Activated CD4-positive, alpha-beta T cell treated with anti-CD3 and anti-CD28 coated beads, Interleukin-2, amount 10 ng/mL, durations not matched to agents 7 days and 5 days (primary cell): ENCODE results near the gene DHX30. TPM values are rescaled to one million over a fixed set of nuclear protein-coding genes. Genes with fewer than 3 reads are reported as not detected.

Source experiments
- CTCF ChIA-PET: fragments of 350-600 bp; sonication (Branson Sonifier 250); formaldehyde crosslinking; loops from one replicate; lab custom pipeline; 2021; ENCODE audit warnings: antibody characterized with exemption; lab: Charles Lee
- POLR2A ChIA-PET: fragments of 350-600 bp; sonication (Branson Sonifier 250); formaldehyde crosslinking; loops from one replicate; lab custom pipeline; 2021; ENCODE audit warnings: antibody characterized with exemption; lab: Charles Lee
- DNase-seq: peaks from one replicate; pipeline ENCODE4 v3.0.0-alpha.2; 2020
- H3K27ac Mint-ChIP-seq: one replicate; pipeline ENCODE4 v1.8.0; 2021; ENCODE audit warnings: mild to moderate bottlenecking, moderate library complexity, mixed read lengths
- H3K27me3 Mint-ChIP-seq: one replicate; pipeline ENCODE4 v1.8.0; 2021; ENCODE audit warnings: mixed read lengths
- H3K36me3 Mint-ChIP-seq: one replicate; pipeline ENCODE4 v1.8.0; 2021; ENCODE audit warnings: low read depth, mixed read lengths
- H3K4me1 Mint-ChIP-seq: one replicate; pipeline ENCODE4 v1.8.0; 2021; ENCODE audit warnings: mixed read lengths
- H3K4me3 Mint-ChIP-seq: one replicate; pipeline ENCODE4 v1.8.0; 2021; ENCODE audit warnings: mild to moderate bottlenecking, moderate library complexity, mixed read lengths
- H3K9me3 Mint-ChIP-seq: one replicate; pipeline ENCODE4 v1.8.0; 2021; ENCODE audit warnings: mixed read lengths
- total RNA-seq, 2 experiments: library from RNA; stranded (reverse); gene quantifications; one replicate each; pipeline ENCODE4 v1.2.3, GENCODE V29; 2021

Gene DHX30
- total RNA-seq, 2 experiments from 2014 or later: 73.2 to 77.8 TPM

- H3K27me3 Mint-ChIP-seq: no peaks in the 10 kb centered on the region
- DNase-seq: no peak
- no peaks in the 10 kb centered on the region for H3K4me1 Mint-ChIP-seq
- POLR2A ChIA-PET: no interaction called here
- peak overlapping the region; percentile 80 for H3K27ac Mint-ChIP-seq
- no peaks in the 10 kb centered on the region for H3K9me3 Mint-ChIP-seq
- no peak overlapping the region for H3K4me3 Mint-ChIP-seq
- H3K36me3 Mint-ChIP-seq: peaks cover 26% of the 10 kb centered on the region
- CTCF ChIA-PET: interaction anchor here (1.7 kb wide), 1 partner anchor 12 kb away, joined by 3 read pairs; no protein-coding TSS in a partner anchor
Observed at GRCh38 chr3:47849699-47850563, 47.0 kb downstream of the DHX30 start.

DNA sequence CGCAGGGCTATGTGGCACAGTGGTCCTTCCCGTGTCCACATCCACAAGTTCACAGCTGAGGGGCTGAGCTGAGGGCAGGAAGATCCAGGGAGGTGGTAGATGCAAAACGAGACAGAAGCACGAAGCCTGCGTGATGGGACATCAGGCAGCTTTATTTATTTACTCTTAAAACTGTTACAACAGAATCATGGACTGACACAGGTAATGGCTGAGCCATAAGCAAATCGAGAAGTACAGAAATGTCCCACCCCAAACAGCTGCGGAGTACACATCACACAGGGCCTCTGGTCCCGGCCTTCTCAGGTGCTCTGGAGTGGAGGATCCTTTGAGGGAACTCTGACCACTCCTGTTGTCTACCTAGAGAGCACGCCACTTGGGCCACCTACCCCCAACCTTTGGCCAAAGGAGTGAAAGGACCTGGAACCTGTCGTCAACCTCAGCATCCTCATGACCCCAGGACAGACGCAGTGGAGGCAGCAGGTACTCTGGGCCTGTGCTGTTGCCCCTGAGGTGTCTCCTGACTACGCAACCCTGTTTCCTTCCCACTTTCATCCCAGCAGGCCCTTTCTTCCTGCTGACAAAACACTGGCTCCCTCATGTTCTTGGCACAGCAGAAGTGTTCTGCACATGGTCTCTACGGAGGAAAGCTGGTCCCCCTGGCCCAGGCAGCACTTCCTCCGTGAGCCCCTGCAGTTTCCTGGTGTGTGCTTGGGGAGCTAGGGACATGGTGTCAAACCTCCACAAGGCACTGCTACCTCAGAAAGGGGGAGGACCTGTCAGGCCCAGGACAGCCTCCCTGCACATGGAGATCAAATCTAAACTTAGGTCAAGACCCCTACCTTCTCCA is 47.8 kb downstream of the DHX30 start:
- no peak for DNase-seq
- peak overlapping the region; percentile 80 for H3K27ac Mint-ChIP-seq
- H3K27me3 Mint-ChIP-seq: no peaks in the 10 kb centered on the region
- ChIA-PET POLR2A (no interaction called here), CTCF (interaction anchor here (1.7 kb wide), 1 partner anchor 13 kb away, joined by 3 read pairs; no protein-coding TSS in a partner anchor)
- H3K36me3 Mint-ChIP-seq: peaks cover 22% of the 10 kb centered on the region
- no peaks in the 10 kb centered on the region for H3K9me3 Mint-ChIP-seq
- H3K4me1 Mint-ChIP-seq: no peaks in the 10 kb centered on the region
- H3K4me3 Mint-ChIP-seq: no peak overlapping the region

DNA sequence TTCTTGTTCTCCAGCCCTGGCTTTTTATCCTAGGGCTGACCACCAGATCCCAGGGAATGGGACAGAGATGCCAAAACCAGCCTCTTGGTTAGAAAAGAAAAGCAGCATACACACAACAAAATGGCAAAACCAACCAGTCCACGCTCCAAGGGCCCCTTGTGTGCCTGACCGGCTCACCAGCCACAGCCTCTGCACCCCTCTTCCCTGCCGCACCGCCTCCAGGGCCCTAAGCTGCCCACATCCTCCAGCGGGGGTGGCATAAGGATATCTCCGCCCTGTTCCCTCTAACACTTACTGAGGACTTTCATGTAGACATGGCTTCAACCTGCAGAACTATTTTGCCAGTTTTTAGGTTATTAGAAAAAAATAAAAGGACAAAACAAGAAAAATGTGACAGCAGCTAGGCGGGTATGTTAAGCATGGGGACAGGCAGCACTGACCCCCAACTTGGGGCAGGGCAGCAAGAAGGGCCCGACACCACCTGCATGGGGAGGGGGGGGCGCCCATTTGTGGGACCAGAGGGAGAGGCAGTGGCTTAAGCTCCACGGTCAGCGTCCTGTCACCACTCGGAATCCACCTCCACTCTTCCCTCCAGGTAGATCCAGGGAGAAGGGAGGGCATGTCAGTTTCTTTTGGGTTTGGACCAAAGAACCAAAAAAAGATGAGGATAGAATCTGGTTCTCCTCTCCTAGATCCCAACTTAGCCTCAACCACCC is 49.1 kb downstream of the DHX30 start:
- H3K4me1 Mint-ChIP-seq: no peaks in the 10 kb centered on the region
- H3K9me3 Mint-ChIP-seq: no peaks in the 10 kb centered on the region
- H3K36me3 Mint-ChIP-seq: peaks cover 19% of the 10 kb centered on the region
- peak overlapping the region; percentile 19 for H3K27ac Mint-ChIP-seq
- ChIA-PET POLR2A (no interaction called here), CTCF (interaction anchor here (0.6 kb wide), 1 partner anchor 42 kb away, joined by 3 read pairs; no protein-coding TSS in a partner anchor)
- no peaks in the 10 kb centered on the region for H3K27me3 Mint-ChIP-seq
- no peak overlapping the region for H3K4me3 Mint-ChIP-seq
- DNase-seq: no peak

- H3K36me3 Mint-ChIP-seq: peaks cover 16% of the 10 kb centered on the region
- no peaks in the 10 kb centered on the region for H3K9me3 Mint-ChIP-seq
- no peak for DNase-seq
- no peaks in the 10 kb centered on the region for H3K27me3 Mint-ChIP-seq
- ChIA-PET CTCF (interaction anchor here (0.6 kb wide), 1 partner anchor 41 kb away, joined by 3 read pairs; no protein-coding TSS in a partner anchor), POLR2A (no interaction called here)
- H3K4me3 Mint-ChIP-seq: no peak overlapping the region
- no peaks in the 10 kb centered on the region for H3K4me1 Mint-ChIP-seq
- peak overlapping the region; percentile 13 for H3K27ac Mint-ChIP-seq
Observed at GRCh38 chr3:47852604-47853602, 50.0 kb downstream of the DHX30 start.

DNA sequence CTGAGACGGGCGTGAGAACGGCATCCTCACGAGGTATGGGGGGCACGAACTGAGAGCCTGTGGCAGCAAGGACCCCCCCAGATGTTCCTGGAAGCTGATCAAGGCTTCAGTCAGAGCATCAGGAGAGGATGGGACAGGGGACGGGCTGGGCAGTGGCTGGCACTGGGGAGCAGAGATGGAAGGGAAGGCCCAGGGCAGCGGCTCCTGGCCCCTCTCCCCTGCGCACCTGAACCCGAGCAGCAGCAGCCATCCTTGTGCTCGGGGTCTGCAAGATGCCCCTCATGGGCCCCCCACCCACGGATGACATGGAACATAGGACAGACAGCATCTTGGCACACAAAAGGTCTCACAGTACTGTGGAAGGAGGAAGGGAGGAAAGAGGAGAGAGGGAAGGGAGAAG is 51.3 kb downstream of the DHX30 start:
- H3K9me3 Mint-ChIP-seq: no peaks in the 10 kb centered on the region
- POLR2A ChIA-PET: no interaction called here
- no peak overlapping the region for H3K27ac Mint-ChIP-seq
- no peak for DNase-seq
- CTCF ChIA-PET: interaction anchor here (0.6 to 1.1 kb wide), 3 partner anchors 12 to 393 kb away, joined by 3 read pairs; no protein-coding TSS in a partner anchor
- no peak overlapping the region for H3K4me3 Mint-ChIP-seq
- peaks cover 10% of the 10 kb centered on the region for H3K36me3 Mint-ChIP-seq
- H3K27me3 Mint-ChIP-seq: no peaks in the 10 kb centered on the region
- H3K4me1 Mint-ChIP-seq: no peaks in the 10 kb centered on the region

GRCh38 chr3:47854720-47855455 is 52.0 kb downstream of the DHX30 start:
- no peak overlapping the region for H3K4me3 Mint-ChIP-seq
- CTCF ChIA-PET: interaction anchor here (0.6 to 1.1 kb wide), 2 partner anchors 12 to 100 kb away, joined by 3 read pairs; no protein-coding TSS in a partner anchor
- POLR2A ChIA-PET: no interaction called here
- DNase-seq: no peak
- H3K4me1 Mint-ChIP-seq: no peaks in the 10 kb centered on the region
- no peak overlapping the region for H3K27ac Mint-ChIP-seq
- H3K27me3 Mint-ChIP-seq: no peaks in the 10 kb centered on the region
- peaks cover 10% of the 10 kb centered on the region for H3K36me3 Mint-ChIP-seq
- H3K9me3 Mint-ChIP-seq: no peaks in the 10 kb centered on the region

- Mint-ChIP-seq H3K4me3 (no peak overlapping the region), H3K27ac (no peak overlapping the region), H3K36me3 (peaks cover 6% of the 10 kb centered on the region), H3K9me3 (no peaks in the 10 kb centered on the region), H3K27me3 (no peaks in the 10 kb centered on the region), H3K4me1 (no peaks in the 10 kb centered on the region)
- ChIA-PET POLR2A (no interaction called here), CTCF (no interaction called here)
- no peak for DNase-seq
Observed at GRCh38 chr3:47855461-47856383, 52.8 kb downstream of the DHX30 start.

GRCh38 chr3:47856669-47857068 is 53.7 kb downstream of the DHX30 start:
- Mint-ChIP-seq H3K4me3 (no peak overlapping the region), H3K36me3 (peaks cover 6% of the 10 kb centered on the region), H3K27me3 (no peaks in the 10 kb centered on the region), H3K4me1 (no peaks in the 10 kb centered on the region), H3K9me3 (no peaks in the 10 kb centered on the region), H3K27ac (no peak overlapping the region)
- ChIA-PET POLR2A (no interaction called here), CTCF (interaction anchor here (1.1 kb wide), 1 partner anchor 323 kb away, joined by 3 read pairs; no protein-coding TSS in a partner anchor)
- DNase-seq: no peak

GRCh38 chr3:47857151-47857550 is 54.2 kb downstream of the DHX30 start:
- no peak for DNase-seq
- Mint-ChIP-seq H3K27ac (no peak overlapping the region), H3K4me1 (no peaks in the 10 kb centered on the region), H3K36me3 (peaks cover 6% of the 10 kb centered on the region), H3K4me3 (no peak overlapping the region), H3K27me3 (no peaks in the 10 kb centered on the region), H3K9me3 (no peaks in the 10 kb centered on the region)
- CTCF ChIA-PET: interaction anchor here (1.1 kb wide), 1 partner anchor 323 kb away, joined by 3 read pairs; no protein-coding TSS in a partner anchor
- POLR2A ChIA-PET: no interaction called here

- ChIA-PET CTCF (interaction anchor here (0.7 to 1.4 kb wide), 2 partner anchors 11 to 552 kb away, joined by 3 to 4 read pairs; no protein-coding TSS in a partner anchor), POLR2A (no interaction called here)
- Mint-ChIP-seq H3K27ac (no peak overlapping the region), H3K4me1 (no peaks in the 10 kb centered on the region), H3K27me3 (no peaks in the 10 kb centered on the region), H3K36me3 (peaks cover 3% of the 10 kb centered on the region), H3K9me3 (no peaks in the 10 kb centered on the region), H3K4me3 (no peak overlapping the region)
- DNase-seq: no peak
Observed at GRCh38 chr3:47859956-47860605, 57.1 kb downstream of the DHX30 start.
